Measurements from ENCODE around the gene SEPTIN10.

- no peak for TF ChIP-seq CTCF (IDR thresholded peaks at IDR 0.05; ENCODE audit: poor library complexity, severe bottlenecking)
- no peak for TF ChIP-seq EZH2 (IDR thresholded peaks at IDR 0.05; ENCODE audit: borderline replicate concordance, insufficient read depth, low read length, poor library complexity, severe bottlenecking)
- no peak for TF ChIP-seq RAD21 (conservative IDR thresholded peaks at IDR 0.05)
- no peak for TF ChIP-seq POLR2AphosphoS5 (IDR thresholded peaks at IDR 0.05)
- TF ChIP-seq TAF1 (IDR thresholded peaks at IDR 0.05; ENCODE audit: low read depth), result no peak
- TF ChIP-seq EP300 (conservative IDR thresholded peaks at IDR 0.05; ENCODE audit: poor library complexity, severe bottlenecking), result no peak
- no peak for TF ChIP-seq REST (IDR thresholded peaks at IDR 0.05; ENCODE audit: borderline replicate concordance)
- TF ChIP-seq SMC3 (conservative IDR thresholded peaks at IDR 0.05; ENCODE audit: poor library complexity), result no peak
These were observed 49.1 kb upstream of the SEPTIN10 start for GRCh38 chr2:109662889-109663288.
